Skeletal muscle tissue (tissue), 4 donors: ENCODE data around the gene EPGN. TPM values are rescaled to one million over a fixed set of nuclear protein-coding genes. Genes with fewer than 3 reads are reported as not detected.

Experiments used
- H3K27ac ChIP-seq: one replicate; pipeline ENCODE4 v1.7.0; 2013; ENCODE audit warnings: mild to moderate bottlenecking, low read depth, low read length, inconsistent platforms
- H3K27me3 ChIP-seq, 3 donors: one replicate each; pipeline ENCODE4 v1.7.0; 2013; ENCODE audit warnings: low read length in 3 of 3; ENCODE audit not compliant: control insufficient read depth in 3 of 3, insufficient read depth in 3 of 3
- H3K36me3 ChIP-seq, 3 donors: one replicate each; pipeline ENCODE4 v1.7.0; 2013; ENCODE audit warnings: low read length in 3 of 3; ENCODE audit not compliant: control insufficient read depth in 3 of 3, insufficient read depth in 3 of 3
- H3K4me1 ChIP-seq, 3 donors: one replicate each; pipeline ENCODE4 v1.7.0; 2013; ENCODE audit warnings: low read length in 3 of 3, mild to moderate bottlenecking in 3 of 3; ENCODE audit not compliant: control insufficient read depth in 3 of 3, insufficient read depth in 3 of 3
- H3K4me3 ChIP-seq, 3 donors: one replicate each; pipeline ENCODE4 v1.7.0; 2013; ENCODE audit warnings: low read length in 3 of 3
- H3K9ac ChIP-seq, 3 donors: one replicate each; pipeline ENCODE4 v1.7.0; 2013; ENCODE audit warnings: low read length in 3 of 3, mild to moderate bottlenecking in 3 of 3, moderate library complexity in 2 of 3, low read depth in 1 of 3
- H3K9me3 ChIP-seq, 3 donors: one replicate each; pipeline ENCODE4 v1.7.0; 2013; ENCODE audit warnings: low read length in 3 of 3; ENCODE audit not compliant: control insufficient read depth in 3 of 3
- total RNA-seq: library from RNA; depleted of rRNA; stranded (reverse); fragments of >200 nt; gene quantifications from one replicate; pipeline ENCODE4 v1.2.3, GENCODE V29; 2014
- donor health status: Osteomylitis.

EPGN gene
- 0.52 TPM for total RNA-seq

- Histone ChIP-seq H3K9me3 (no peaks in the 10 kb centered on the region), H3K9ac (no peak within 1 kb of the TSS), H3K27me3 (no peaks in the 10 kb centered on the region), H3K4me1 (no peaks in the 10 kb centered on the region), H3K4me3 (no peak within 1 kb of the TSS), H3K36me3 (no peaks in the 10 kb centered on the region), H3K27ac (no peak within 1 kb of the TSS)
Observed at GRCh38 chr4:74308215-74308614, at the start of gene EPGN. EPGN (plus strand) TSS chr4:74308470; CDS start chr4:74308534, 64 bp downstream.

- Histone ChIP-seq H3K36me3 (no peaks in the 10 kb centered on the region), H3K27me3 (no peaks in the 10 kb centered on the region), H3K27ac (no peak overlapping the region), H3K4me3 (no peak overlapping the region), H3K9ac (no peak overlapping the region), H3K4me1 (no peaks in the 10 kb centered on the region), H3K9me3 (no peaks in the 10 kb centered on the region)
Observed at GRCh38 chr4:74258963-74259362, 49.3 kb upstream of the EPGN start.

- H3K9ac ChIP-seq: no peak overlapping the region
- no peaks in the 10 kb centered on the region for H3K4me1 ChIP-seq
- H3K36me3 ChIP-seq: no peaks in the 10 kb centered on the region
- H3K4me3 ChIP-seq: no peak overlapping the region
- H3K9me3 ChIP-seq: no peaks in the 10 kb centered on the region
- H3K27ac ChIP-seq: no peak overlapping the region
- no peaks in the 10 kb centered on the region for H3K27me3 ChIP-seq
Observed at GRCh38 chr4:74260036-74260435, 48.2 kb upstream of the EPGN start.

GRCh38 chr4:74262522-74262921, 45.7 kb upstream of the EPGN start:
- H3K9ac ChIP-seq: no peak overlapping the region
- H3K4me3 ChIP-seq: no peak overlapping the region
- no peaks in the 10 kb centered on the region for H3K9me3 ChIP-seq
- no peaks in the 10 kb centered on the region for H3K27me3 ChIP-seq
- H3K4me1 ChIP-seq: no peaks in the 10 kb centered on the region
- H3K27ac ChIP-seq: no peak overlapping the region
- H3K36me3 ChIP-seq: no peaks in the 10 kb centered on the region

- H3K9ac ChIP-seq: no peak overlapping the region
- H3K27ac ChIP-seq: no peak overlapping the region
- no peaks in the 10 kb centered on the region for H3K4me1 ChIP-seq
- H3K9me3 ChIP-seq: no peaks in the 10 kb centered on the region
- H3K36me3 ChIP-seq: no peaks in the 10 kb centered on the region
- H3K27me3 ChIP-seq: no peaks in the 10 kb centered on the region
- no peak overlapping the region for H3K4me3 ChIP-seq
Observed at GRCh38 chr4:74263551-74263950, 44.7 kb upstream of the EPGN start.

GRCh38 chr4:74266081-74266480, 42.2 kb upstream of the EPGN start:
- no peak overlapping the region for H3K4me3 ChIP-seq
- H3K36me3 ChIP-seq: no peaks in the 10 kb centered on the region
- H3K27ac ChIP-seq: no peak overlapping the region
- no peaks in the 10 kb centered on the region for H3K9me3 ChIP-seq
- H3K4me1 ChIP-seq: no peaks in the 10 kb centered on the region
- H3K9ac ChIP-seq: no peak overlapping the region
- no peaks in the 10 kb centered on the region for H3K27me3 ChIP-seq

GRCh38 chr4:74267998-74268606, 40.2 kb upstream of the EPGN start:
- H3K27ac ChIP-seq: no peak overlapping the region
- H3K9me3 ChIP-seq: no peaks in the 10 kb centered on the region
- H3K36me3 ChIP-seq: no peaks in the 10 kb centered on the region
- H3K4me3 ChIP-seq: no peak overlapping the region
- H3K4me1 ChIP-seq: no peaks in the 10 kb centered on the region
- no peaks in the 10 kb centered on the region for H3K27me3 ChIP-seq
- no peak overlapping the region for H3K9ac ChIP-seq

GRCh38 chr4:74268643-74269042, 39.6 kb upstream of the EPGN start:
- no peaks in the 10 kb centered on the region for H3K4me1 ChIP-seq
- H3K9ac ChIP-seq: no peak overlapping the region
- no peak overlapping the region for H3K27ac ChIP-seq
- H3K36me3 ChIP-seq: no peaks in the 10 kb centered on the region
- no peaks in the 10 kb centered on the region for H3K9me3 ChIP-seq
- no peaks in the 10 kb centered on the region for H3K27me3 ChIP-seq
- H3K4me3 ChIP-seq: no peak overlapping the region

GRCh38 chr4:74278490-74278889, 29.8 kb upstream of the EPGN start:
- Histone ChIP-seq H3K4me1 (no peaks in the 10 kb centered on the region), H3K27me3 (no peaks in the 10 kb centered on the region), H3K36me3 (no peaks in the 10 kb centered on the region), H3K27ac (no peak overlapping the region), H3K4me3 (no peak overlapping the region), H3K9ac (no peak overlapping the region), H3K9me3 (no peaks in the 10 kb centered on the region)

- Histone ChIP-seq H3K36me3 (no peaks in the 10 kb centered on the region), H3K4me1 (no peaks in the 10 kb centered on the region), H3K9me3 (no peaks in the 10 kb centered on the region)
Observed at GRCh38 chr4:74279716-74280115, 28.6 kb upstream of the EPGN start.

More at GRCh38 chr4:74279716-74280115, 28.6 kb upstream of the EPGN start:
- no peaks in the 10 kb centered on the region for H3K27me3 ChIP-seq
- no peak overlapping the region for H3K27ac ChIP-seq
- H3K9ac ChIP-seq: no peak overlapping the region
- no peak overlapping the region for H3K4me3 ChIP-seq
